Bladder microvascular endothelial cell (primary cell): ENCODE results near the gene PLXNA2. TPM values are rescaled to one million over a fixed set of nuclear protein-coding genes. Genes with fewer than 3 reads are reported as not detected.

Experiments used
- total RNA-seq: library from RNA; depleted of rRNA; stranded (reverse); fragments of >200 nt; gene quantifications from 2 replicates; pipeline ENCODE4 v1.2.3, GENCODE V29; 2014

Gene PLXNA2, protein sequence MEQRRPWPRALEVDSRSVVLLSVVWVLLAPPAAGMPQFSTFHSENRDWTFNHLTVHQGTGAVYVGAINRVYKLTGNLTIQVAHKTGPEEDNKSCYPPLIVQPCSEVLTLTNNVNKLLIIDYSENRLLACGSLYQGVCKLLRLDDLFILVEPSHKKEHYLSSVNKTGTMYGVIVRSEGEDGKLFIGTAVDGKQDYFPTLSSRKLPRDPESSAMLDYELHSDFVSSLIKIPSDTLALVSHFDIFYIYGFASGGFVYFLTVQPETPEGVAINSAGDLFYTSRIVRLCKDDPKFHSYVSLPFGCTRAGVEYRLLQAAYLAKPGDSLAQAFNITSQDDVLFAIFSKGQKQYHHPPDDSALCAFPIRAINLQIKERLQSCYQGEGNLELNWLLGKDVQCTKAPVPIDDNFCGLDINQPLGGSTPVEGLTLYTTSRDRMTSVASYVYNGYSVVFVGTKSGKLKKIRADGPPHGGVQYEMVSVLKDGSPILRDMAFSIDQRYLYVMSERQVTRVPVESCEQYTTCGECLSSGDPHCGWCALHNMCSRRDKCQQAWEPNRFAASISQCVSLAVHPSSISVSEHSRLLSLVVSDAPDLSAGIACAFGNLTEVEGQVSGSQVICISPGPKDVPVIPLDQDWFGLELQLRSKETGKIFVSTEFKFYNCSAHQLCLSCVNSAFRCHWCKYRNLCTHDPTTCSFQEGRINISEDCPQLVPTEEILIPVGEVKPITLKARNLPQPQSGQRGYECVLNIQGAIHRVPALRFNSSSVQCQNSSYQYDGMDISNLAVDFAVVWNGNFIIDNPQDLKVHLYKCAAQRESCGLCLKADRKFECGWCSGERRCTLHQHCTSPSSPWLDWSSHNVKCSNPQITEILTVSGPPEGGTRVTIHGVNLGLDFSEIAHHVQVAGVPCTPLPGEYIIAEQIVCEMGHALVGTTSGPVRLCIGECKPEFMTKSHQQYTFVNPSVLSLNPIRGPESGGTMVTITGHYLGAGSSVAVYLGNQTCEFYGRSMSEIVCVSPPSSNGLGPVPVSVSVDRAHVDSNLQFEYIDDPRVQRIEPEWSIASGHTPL (N-terminal part only)
- 43.1 and 177 TPM in 2 replicates for total RNA-seq

DNA sequence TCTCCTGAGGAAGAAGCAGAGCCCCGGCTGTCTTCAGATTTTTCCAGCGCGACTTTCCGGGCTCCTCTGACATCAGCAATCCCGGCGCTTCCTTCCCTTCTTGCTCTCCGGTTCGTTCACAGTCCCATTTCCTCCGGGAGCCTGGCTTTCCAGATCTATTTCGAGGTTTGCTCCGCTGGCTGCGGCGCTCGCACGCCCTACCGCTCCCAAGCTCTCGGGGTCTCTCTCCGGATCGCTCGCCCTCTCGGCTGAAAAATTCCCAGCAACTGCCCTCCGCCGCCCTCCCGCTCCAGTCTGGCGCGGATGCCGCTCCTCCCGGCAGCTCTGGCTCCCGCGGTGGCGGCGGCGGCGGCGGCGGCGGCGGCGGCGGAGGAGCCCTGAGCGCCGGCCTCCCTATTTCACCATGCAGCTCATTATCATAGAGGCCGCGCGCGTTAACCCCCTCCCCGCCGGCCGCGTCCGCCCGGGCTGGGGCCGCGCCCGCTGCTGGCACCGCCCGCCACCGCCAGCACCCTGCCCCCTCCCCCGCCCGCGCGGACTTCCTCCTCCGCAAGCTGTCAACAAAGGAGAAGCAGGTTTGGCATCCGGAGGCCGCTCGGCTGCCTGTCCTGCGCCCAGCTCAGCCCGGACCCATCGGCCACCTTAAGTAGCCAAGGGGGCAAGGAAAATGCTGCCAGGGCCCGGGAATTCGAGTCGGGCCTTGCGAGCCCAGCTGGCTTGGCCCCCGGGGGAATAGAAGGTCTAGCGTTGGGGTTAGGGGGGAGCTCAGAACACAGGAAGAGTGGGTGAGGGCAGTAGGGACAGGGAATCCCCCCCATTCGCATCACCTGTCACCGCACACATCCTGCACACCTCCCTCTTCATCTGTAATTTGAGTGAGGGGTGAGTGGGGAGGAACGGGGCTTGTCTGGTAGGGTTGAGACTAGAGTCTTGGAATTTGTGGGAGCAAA is at the start of gene PLXNA2:
PLXNA2 (minus strand) TSS at position 418 of the 950 bp plus-strand sequence. CDS start 26,462 bp downstream, outside the sequence.

